Measurements from ENCODE around the gene ANXA5.

GRCh38 chr4:121662225-121662624 lies 34.6 kb downstream of the ANXA5 start:
- no peak for TF ChIP-seq CTCF (IDR thresholded peaks at IDR 0.05; ENCODE audit: low read length)
- no peak for TF ChIP-seq EZH2phosphoT487 (IDR thresholded peaks at IDR 0.05; ENCODE audit: low read length)
- TF ChIP-seq EZH2 (optimal IDR thresholded peaks at IDR 0.05; ENCODE audit: low read depth, low read length) = no peak

Measured in MM.1S (cell line).